ENCODE results near the gene LCN2. TPM values are rescaled to one million over a fixed set of nuclear protein-coding genes. Genes with fewer than 3 reads are reported as not detected.

The LCN2 gene
- total RNA-seq, 1 experiment from 2014 or later = 1.3 TPM

- TF ChIP-seq FOXP4 (CRISPR knock-in tag; IDR thresholded peaks at IDR 0.05) (no peak), ZNF396 (CRISPR knock-in tag; IDR thresholded peaks at IDR 0.05; ENCODE audit: borderline replicate concordance) (no peak), AR (CRISPR knock-in tag; IDR thresholded peaks at IDR 0.05) (no peak), ZNF416 (CRISPR knock-in tag; IDR thresholded peaks at IDR 0.05) (no peak), ZNF232 (CRISPR knock-in tag; IDR thresholded peaks at IDR 0.05) (no peak), SMAD4 (CRISPR knock-in tag; IDR thresholded peaks at IDR 0.05) (no peak)
Measured at GRCh38 chr9:128104171-128104618, 45.1 kb upstream of the LCN2 start (continued).

- H3K4me1 Mint-ChIP-seq = peaks cover 23% of the 10 kb centered on the region
- H3K4me3 Mint-ChIP-seq = no peak overlapping the region
- H3K36me3 Mint-ChIP-seq = peaks cover 51% of the 10 kb centered on the region
- H3K27me3 Mint-ChIP-seq (ENCODE audit: low read depth) = no peaks in the 10 kb centered on the region
- ChIA-PET POLR2A (interaction anchor here (0.6 kb wide), 1 partner anchor 114 kb away, joined by 4 read pairs; no protein-coding TSS in a partner anchor), CTCF (interaction anchor here (0.6 to 5.8 kb wide), 6 partner anchors 8 to 73 kb away, joined by 3 to 57 read pairs (median 4); no protein-coding TSS in a partner anchor)
- no peaks in the 10 kb centered on the region for H3K9me3 Mint-ChIP-seq
- ATAC-seq = no peak
- DNase-seq (ENCODE audit: low spot score) = no peak
- H3K27ac Mint-ChIP-seq = no peak overlapping the region
- TF ChIP-seq NR3C1 (CRISPR knock-in tag; conservative IDR thresholded peaks at IDR 0.05; ENCODE audit: low read depth) = no peak
- no peak for TF ChIP-seq ZSCAN18 (CRISPR knock-in tag; IDR thresholded peaks at IDR 0.05)
- TF ChIP-seq ETV6 (CRISPR knock-in tag; IDR thresholded peaks at IDR 0.05) = no peak
- no peak for TF ChIP-seq FOXP1 (CRISPR knock-in tag; IDR thresholded peaks at IDR 0.05; ENCODE audit: borderline replicate concordance)
- TF ChIP-seq CREB1 (CRISPR knock-in tag; IDR thresholded peaks at IDR 0.05) = no peak
- TF ChIP-seq ZNF281 (CRISPR knock-in tag; IDR thresholded peaks at IDR 0.05) = no peak
- no peak for TF ChIP-seq AR (CRISPR knock-in tag; IDR thresholded peaks at IDR 0.05)
- no peak for TF ChIP-seq FOXP4 (CRISPR knock-in tag; IDR thresholded peaks at IDR 0.05)
- TF ChIP-seq TEAD1 (CRISPR knock-in tag; IDR thresholded peaks at IDR 0.05) = no peak
- no peak for TF ChIP-seq ZNF671 (CRISPR knock-in tag; IDR thresholded peaks at IDR 0.05)
- no peak for TF ChIP-seq SOX15 (CRISPR knock-in tag; IDR thresholded peaks at IDR 0.05)
- TF ChIP-seq HMGXB4 (CRISPR knock-in tag; IDR thresholded peaks at IDR 0.05) = no peak
- no peak for TF ChIP-seq ERG (CRISPR knock-in tag; IDR thresholded peaks at IDR 0.05)
Measured at GRCh38 chr9:128105538-128106175, 43.6 kb upstream of the LCN2 start.

Data from WTC11 (cell line).